SK-N-MC (cell line): ENCODE measurements around the gene FER.
"Not testable (repeated sequence)": the region's sequence is repeated elsewhere in the genome, so short reads cannot be mapped to it uniquely, and the experiment has no call there.

Source experiments
- EZH2 ChIP-seq: fragments of 200-600 bp; sonication (generic); IDR thresholded peaks from one replicate; pipeline ENCODE4 v1.6.1; 2017; ENCODE audit warnings: antibody characterized with exemption
- POLR2AphosphoS5 ChIP-seq: IDR thresholded peaks from 2 replicates; pipeline ENCODE4 v1.6.1; 2012; ENCODE audit warnings: mild to moderate bottlenecking, low read depth, low read length, borderline replicate concordance

DNA sequence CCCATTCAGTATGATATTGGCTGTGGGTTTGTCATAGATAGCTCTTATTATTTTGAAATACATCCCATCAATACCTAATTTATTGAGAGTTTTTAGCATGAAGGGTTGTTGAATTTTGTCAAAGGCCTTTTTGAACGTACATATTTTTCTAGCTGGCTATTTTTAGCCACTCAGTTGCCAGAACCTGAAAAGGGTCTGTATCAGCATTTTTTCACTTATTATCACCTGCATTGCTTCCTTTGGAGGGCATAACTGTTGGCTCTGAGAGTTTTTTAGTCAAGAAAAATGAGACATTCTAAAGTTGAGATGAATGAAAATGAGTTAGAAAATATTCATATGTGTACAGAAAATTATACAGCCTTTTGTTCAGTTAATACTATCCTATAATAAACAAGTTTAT is 278.0 kb downstream of the FER start:
- not testable (repeated sequence) for TF ChIP-seq EZH2, POLR2AphosphoS5
